CD4-positive, alpha-beta T cell (primary cell): Measurements from ENCODE around the gene ATG16L1. TPM values are rescaled to one million over a fixed set of nuclear protein-coding genes. Genes with fewer than 3 reads are reported as not detected.

Experiments
- ATAC-seq: fragments of 200-7000 bp; cut with Tn5 transposase; one replicate; pipeline ENCODE4 v1.10.0; 2022; ENCODE audit warnings: mild to moderate bottlenecking; ENCODE audit not compliant: poor library complexity
- CTCF ChIA-PET: fragments of 350-600 bp; sonication (Branson Sonifier 250); formaldehyde crosslinking; loops from one replicate; lab custom pipeline; 2021; ENCODE audit warnings: antibody characterized with exemption, inconsistent platforms; lab: Charles Lee
- POLR2A ChIA-PET: fragments of 350-600 bp; sonication (Branson Sonifier 250); formaldehyde crosslinking; loops from one replicate; lab custom pipeline; 2021; ENCODE audit warnings: antibody characterized with exemption, inconsistent platforms; lab: Charles Lee
- DNase-seq, 14 experiments: peaks; one replicate each; pipeline ENCODE4 v3.0.0-alpha.2; 2013 to 2020; ENCODE audit warnings: mixed read lengths in 2 of 14
- H3K27ac ChIP-seq, 2 donors: one replicate each; pipeline versions ENCODE4 v1.5.1 to v1.7.0; 2013; ENCODE audit warnings: low read length in 2 of 2, low read depth in 1 of 2, mild to moderate bottlenecking in 1 of 2
- H3K27me3 ChIP-seq, 2 experiments: 1 replicate in 1 of 2; 2 replicates in 1 of 2; pipeline versions ENCODE4 v1.6.1 to v1.7.0; 2013; ENCODE audit warnings: low read length in 2 of 2, control low read depth in 1 of 2, mild to moderate bottlenecking in 1 of 2, moderate library complexity in 1 of 2; ENCODE audit not compliant: insufficient read depth in 2 of 2, control insufficient read depth in 1 of 2
- H3K36me3 ChIP-seq: one replicate; pipeline ENCODE4 v1.6.1; 2013; ENCODE audit warnings: low read length, control low read depth; ENCODE audit not compliant: insufficient read depth
- H3K4me1 ChIP-seq: one replicate; pipeline ENCODE4 v1.6.1; 2013; ENCODE audit warnings: low read length, control low read depth; ENCODE audit not compliant: insufficient read depth
- H3K4me3 ChIP-seq: one replicate; pipeline ENCODE4 v1.5.1; 2013; ENCODE audit warnings: mild to moderate bottlenecking, low read length, moderate library complexity
- H3K9me3 ChIP-seq, 2 experiments: 1 replicate in 1 of 2; 2 replicates in 1 of 2; pipeline versions ENCODE4 v1.6.1 to v1.7.0; 2013; ENCODE audit warnings: low read length in 2 of 2, mild to moderate bottlenecking in 2 of 2, control low read depth in 1 of 2, moderate library complexity in 1 of 2; ENCODE audit not compliant: control insufficient read depth in 1 of 2, insufficient read depth in 1 of 2
- H3K27ac Mint-ChIP-seq: one replicate; pipeline ENCODE4 v1.8.0; 2020; ENCODE audit warnings: mixed read lengths
- H3K27me3 Mint-ChIP-seq: one replicate; pipeline ENCODE4 v1.8.0; 2021; ENCODE audit warnings: mixed read lengths
- H3K36me3 Mint-ChIP-seq: one replicate; pipeline ENCODE4 v1.8.0; 2021; ENCODE audit warnings: low read depth, mixed read lengths
- H3K4me1 Mint-ChIP-seq: one replicate; pipeline ENCODE4 v1.8.0; 2021; ENCODE audit warnings: low read depth, mixed read lengths
- H3K4me3 Mint-ChIP-seq: one replicate; pipeline ENCODE4 v1.8.0; 2020; ENCODE audit warnings: mild to moderate bottlenecking, mixed read lengths
- H3K9me3 Mint-ChIP-seq: one replicate; pipeline ENCODE4 v1.8.0; 2020; ENCODE audit warnings: mixed read lengths
- intact Hi-C, 2 experiments: fragments of 100-400 bp; cut with DNase I in 1 of 2; cut with micrococcal nuclease in 1 of 2; formaldehyde crosslinking; loops; one replicate each; pipeline versions ENCODE4 v1.15.1 to v1.9.0; 2023 to 2025; cut with DNase I, micrococcal nuclease
- total RNA-seq, 174 experiments: library from RNA in 2 of 174; stranded (reverse) in 2 of 174; gene quantifications; one replicate each; pipeline ENCODE4 v1.2.3 and lab custom pipeline; 2021 to 2026
- TF ChIP-seq, protein P1 (sequence below): fragments of 200-600 bp; IDR thresholded peaks from one replicate; pipeline ENCODE4 v1.8.0; 2022; ENCODE audit warnings: antibody characterized with exemption, mild to moderate bottlenecking

ATG16L1 gene
- total RNA-seq, 2 experiments from 2014 or later = 134 to 135 TPM

- H3K9me3 ChIP-seq = no peaks in the 10 kb centered on the region
- ChIA-PET CTCF (interaction anchor here (0.7 to 3.4 kb wide), 26 partner anchors 8 to 407 kb away, joined by 3 to 25 read pairs (median 4); partner anchors contain the start of gene INPP5D), POLR2A (interaction anchor here (0.9 to 5.4 kb wide), 11 partner anchors 10 to 700 kb away, joined by 3 to 82 read pairs (median 6); partner anchors contain the start of genes EIF4E2, INPP5D and TIGD1)
- Mint-ChIP-seq H3K9me3 (no peaks in the 10 kb centered on the region), H3K4me3 (peak overlapping the region; percentile 90), H3K27me3 (no peaks in the 10 kb centered on the region), H3K27ac (peak overlapping the region; percentile 76), H3K4me1 (peaks cover 72% of the 10 kb centered on the region), H3K36me3 (peaks cover 40% of the 10 kb centered on the region)
- H3K27me3 ChIP-seq = no peaks in the 10 kb centered on the region
- peak overlapping the region; percentile 90 for H3K4me3 ChIP-seq
- H3K27ac ChIP-seq = peak overlapping the region; percentile 72 to 88
- DNase-seq (peak in 1 of 14 experiments; percentile 10), ATAC-seq (no peak)
- peaks cover 78% of the 10 kb centered on the region for H3K4me1 ChIP-seq
- peaks cover 22% of the 10 kb centered on the region for H3K36me3 ChIP-seq
- TF ChIP-seq, protein P1, sequence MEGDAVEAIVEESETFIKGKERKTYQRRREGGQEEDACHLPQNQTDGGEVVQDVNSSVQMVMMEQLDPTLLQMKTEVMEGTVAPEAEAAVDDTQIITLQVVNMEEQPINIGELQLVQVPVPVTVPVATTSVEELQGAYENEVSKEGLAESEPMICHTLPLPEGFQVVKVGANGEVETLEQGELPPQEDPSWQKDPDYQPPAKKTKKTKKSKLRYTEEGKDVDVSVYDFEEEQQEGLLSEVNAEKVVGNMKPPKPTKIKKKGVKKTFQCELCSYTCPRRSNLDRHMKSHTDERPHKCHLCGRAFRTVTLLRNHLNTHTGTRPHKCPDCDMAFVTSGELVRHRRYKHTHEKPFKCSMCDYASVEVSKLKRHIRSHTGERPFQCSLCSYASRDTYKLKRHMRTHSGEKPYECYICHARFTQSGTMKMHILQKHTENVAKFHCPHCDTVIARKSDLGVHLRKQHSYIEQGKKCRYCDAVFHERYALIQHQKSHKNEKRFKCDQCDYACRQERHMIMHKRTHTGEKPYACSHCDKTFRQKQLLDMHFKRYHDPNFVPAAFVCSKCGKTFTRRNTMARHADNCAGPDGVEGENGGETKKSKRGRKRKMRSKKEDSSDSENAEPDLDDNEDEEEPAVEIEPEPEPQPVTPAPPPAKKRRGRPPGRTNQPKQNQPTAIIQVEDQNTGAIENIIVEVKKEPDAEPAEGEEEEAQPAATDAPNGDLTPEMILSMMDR = no peak
- intact Hi-C loops = loop anchor here (1.0 to 10.0 kb wide), 12 partner anchors 17 to 1469 kb away; partner anchors contain the start of genes GIGYF2 (in 1 of the 2), INPP5D (in 1 of the 2) and PDE6D (in 1 of the 2)
These were observed 528 bp upstream of the ATG16L1 start for GRCh38 chr2:233250985-233251305.

- Mint-ChIP-seq H3K27me3 (no peaks in the 10 kb centered on the region), H3K36me3 (peaks cover 50% of the 10 kb centered on the region), H3K27ac (peak overlapping the region; percentile 76), H3K4me3 (peak overlapping the region; percentile 90), H3K4me1 (peaks cover 73% of the 10 kb centered on the region), H3K9me3 (no peaks in the 10 kb centered on the region)
- H3K27ac ChIP-seq = peak overlapping the region in 1 of 2 donors; percentile 72
- intact Hi-C loops = loop anchor here (5.0 to 10.0 kb wide), 6 partner anchors 67 to 1470 kb away; partner anchors contain the start of genes GIGYF2 (in 1 of the 2), INPP5D (in 1 of the 2) and PDE6D (in 1 of the 2)
- DNase-seq (no peak), ATAC-seq (no peak)
- peak overlapping the region; percentile 90 for H3K4me3 ChIP-seq
- ChIA-PET POLR2A (interaction anchor here (1.2 to 5.4 kb wide), 6 partner anchors 11 to 86 kb away, joined by 3 to 82 read pairs (median 14); no protein-coding TSS in a partner anchor), CTCF (interaction anchor here (1.3 to 3.4 kb wide), 4 partner anchors 16 to 192 kb away, joined by 3 to 25 read pairs (median 9); partner anchors contain the start of gene INPP5D)
- no peaks in the 10 kb centered on the region for H3K9me3 ChIP-seq
- TF ChIP-seq, protein P1 = no peak
- no peaks in the 10 kb centered on the region for H3K27me3 ChIP-seq
- peaks cover 73% of the 10 kb centered on the region for H3K4me1 ChIP-seq
- H3K36me3 ChIP-seq = peaks cover 33% of the 10 kb centered on the region
These were observed 754 bp downstream of the ATG16L1 start for GRCh38 chr2:233252227-233252626.

- no peaks in the 10 kb centered on the region for H3K27me3 Mint-ChIP-seq
These were observed 3.7 kb downstream of the ATG16L1 start for GRCh38 chr2:233255151-233255550.

More at GRCh38 chr2:233255151-233255550, 3.7 kb downstream of the ATG16L1 start:
- ATAC-seq (no peak), DNase-seq (no peak)
- TF ChIP-seq, protein P1 = no peak
- Histone ChIP-seq H3K4me1 (peaks cover 60% of the 10 kb centered on the region), H3K27ac (no peak overlapping the region), H3K27me3 (no peaks in the 10 kb centered on the region), H3K36me3 (peaks cover 61% of the 10 kb centered on the region), H3K9me3 (no peaks in the 10 kb centered on the region), H3K4me3 (no peak overlapping the region)
- ChIA-PET CTCF (interaction anchor here (0.7 kb wide), 1 partner anchor 181 kb away, joined by 3 read pairs; no protein-coding TSS in a partner anchor), POLR2A (interaction anchor here (3.4 to 5.4 kb wide), 2 partner anchors 12 to 13 kb away, joined by 16 to 82 read pairs; no protein-coding TSS in a partner anchor)
- intact Hi-C loops = loop anchor here in 1 of 2 experiments (10.0 kb wide), 1 partner anchor 70 kb away; no protein-coding TSS in a partner anchor
- peak overlapping the region; percentile 67 for H3K27ac Mint-ChIP-seq
- peak overlapping the region; percentile 62 for H3K4me3 Mint-ChIP-seq
- H3K9me3 Mint-ChIP-seq = no peaks in the 10 kb centered on the region
- peaks cover 79% of the 10 kb centered on the region for H3K36me3 Mint-ChIP-seq
- H3K4me1 Mint-ChIP-seq = peaks cover 75% of the 10 kb centered on the region
